ENCODE measurements around the gene AIF1L. TPM values are rescaled to one million over a fixed set of nuclear protein-coding genes. Genes with fewer than 3 reads are reported as not detected.

The AIF1L gene
- total and polyA plus RNA-seq, 4 donors: 5.5 to 38.1 (median 27.6) TPM

DNA sequence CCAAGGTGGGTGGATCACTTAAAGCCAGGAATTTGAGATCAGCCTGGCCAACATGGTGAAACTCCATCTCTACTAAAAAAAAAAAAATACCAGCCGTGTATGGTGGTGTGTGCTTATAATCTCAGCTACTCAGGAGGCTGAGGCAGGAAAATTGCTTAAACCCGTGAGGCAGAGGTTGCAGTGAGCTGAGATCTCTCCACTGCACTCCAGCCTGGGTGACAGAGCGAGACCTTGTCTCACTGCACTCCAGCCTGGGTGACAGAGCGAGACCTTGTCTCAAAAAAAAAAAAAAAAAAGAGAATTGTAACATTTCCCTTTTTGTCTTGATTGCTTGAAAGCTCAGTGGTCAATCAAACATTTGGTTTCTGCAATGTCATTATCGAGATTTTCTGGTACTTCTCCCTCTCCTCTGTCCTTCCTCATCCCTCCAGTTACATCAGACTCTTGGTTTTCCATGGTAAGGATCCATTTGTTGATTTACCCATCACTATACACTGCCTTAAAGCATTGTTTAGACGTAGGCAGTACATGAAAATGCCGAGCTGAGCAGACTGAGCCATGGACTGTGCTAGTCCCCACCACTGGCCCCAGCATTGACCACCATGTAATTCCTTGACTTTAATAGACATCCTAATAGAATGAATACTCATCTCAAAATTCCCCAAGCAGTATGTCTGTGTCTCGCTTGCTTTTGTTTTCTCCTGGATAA is 11.5 kb upstream of the AIF1L start:
- Histone ChIP-seq H3K27ac (ENCODE audit: low read depth in 1 of 2, low read length in 2 of 2) (no peak overlapping the region), H3K4me3 (ENCODE audit: low read length in 2 of 2) (no peak overlapping the region), H3K9me3 (ENCODE audit: control insufficient read depth, low read length) (no peaks in the 10 kb centered on the region), H3K36me3 (ENCODE audit: control insufficient read depth in 1 of 2, insufficient read depth in 2 of 2, low read length in 1 of 2) (no peaks in the 10 kb centered on the region), H3K4me1 (ENCODE audit: control insufficient read depth in 1 of 2, insufficient read depth in 2 of 2, low read length in 2 of 2) (no peaks in the 10 kb centered on the region), H3K27me3 (ENCODE audit: control insufficient read depth in 1 of 2, insufficient read depth in 2 of 2, low read length in 1 of 2) (no peaks in the 10 kb centered on the region)
- ATAC-seq (ENCODE audit: low FRiP score) (no peak), DNase-seq (no peak)
- intact Hi-C loops (cut with DNase I): no loop called here
- WGBS, 2 donors: 76 to 81% methylated on average over 8 of the region's 8 CpGs

- H3K36me3 ChIP-seq (ENCODE audit: control insufficient read depth in 1 of 2, insufficient read depth in 2 of 2, low read length in 1 of 2): no peaks in the 10 kb centered on the region
- no peak overlapping the region for H3K4me3 ChIP-seq (ENCODE audit: low read length in 2 of 2)
- DNase-seq (no peak), ATAC-seq (ENCODE audit: low FRiP score) (no peak)
- intact Hi-C loops (cut with DNase I): no loop called here
- WGBS, 2 donors: 78 to 87% methylated on average over 23 of the region's 23 CpGs
- no peaks in the 10 kb centered on the region for H3K27me3 ChIP-seq (ENCODE audit: control insufficient read depth in 1 of 2, insufficient read depth in 2 of 2, low read length in 1 of 2)
- no peaks in the 10 kb centered on the region for H3K9me3 ChIP-seq (ENCODE audit: control insufficient read depth, low read length)
- no peak overlapping the region for H3K27ac ChIP-seq (ENCODE audit: low read depth in 1 of 2, low read length in 2 of 2)
- H3K4me1 ChIP-seq (ENCODE audit: control insufficient read depth in 1 of 2, insufficient read depth in 2 of 2, low read length in 2 of 2): no peaks in the 10 kb centered on the region
Measured at GRCh38 chr9:131085370-131086122, 10.8 kb upstream of the AIF1L start.

GRCh38 chr9:131087354-131087893 is 8.9 kb upstream of the AIF1L start:
- DNase-seq (no peak), ATAC-seq (ENCODE audit: low FRiP score) (no peak)
- Histone ChIP-seq H3K4me3 (ENCODE audit: low read length in 2 of 2) (no peak overlapping the region), H3K27ac (ENCODE audit: low read depth in 1 of 2, low read length in 2 of 2) (no peak overlapping the region), H3K9me3 (ENCODE audit: control insufficient read depth, low read length) (no peaks in the 10 kb centered on the region), H3K27me3 (ENCODE audit: control insufficient read depth in 1 of 2, insufficient read depth in 2 of 2, low read length in 1 of 2) (no peaks in the 10 kb centered on the region), H3K4me1 (ENCODE audit: control insufficient read depth in 1 of 2, insufficient read depth in 2 of 2, low read length in 2 of 2) (no peaks in the 10 kb centered on the region), H3K36me3 (ENCODE audit: control insufficient read depth in 1 of 2, insufficient read depth in 2 of 2, low read length in 1 of 2) (no peaks in the 10 kb centered on the region)
- 87 to 89% methylated on average over 19 of the region's 19 CpGs for WGBS, 2 donors
- intact Hi-C loops (cut with DNase I): no loop called here

DNA sequence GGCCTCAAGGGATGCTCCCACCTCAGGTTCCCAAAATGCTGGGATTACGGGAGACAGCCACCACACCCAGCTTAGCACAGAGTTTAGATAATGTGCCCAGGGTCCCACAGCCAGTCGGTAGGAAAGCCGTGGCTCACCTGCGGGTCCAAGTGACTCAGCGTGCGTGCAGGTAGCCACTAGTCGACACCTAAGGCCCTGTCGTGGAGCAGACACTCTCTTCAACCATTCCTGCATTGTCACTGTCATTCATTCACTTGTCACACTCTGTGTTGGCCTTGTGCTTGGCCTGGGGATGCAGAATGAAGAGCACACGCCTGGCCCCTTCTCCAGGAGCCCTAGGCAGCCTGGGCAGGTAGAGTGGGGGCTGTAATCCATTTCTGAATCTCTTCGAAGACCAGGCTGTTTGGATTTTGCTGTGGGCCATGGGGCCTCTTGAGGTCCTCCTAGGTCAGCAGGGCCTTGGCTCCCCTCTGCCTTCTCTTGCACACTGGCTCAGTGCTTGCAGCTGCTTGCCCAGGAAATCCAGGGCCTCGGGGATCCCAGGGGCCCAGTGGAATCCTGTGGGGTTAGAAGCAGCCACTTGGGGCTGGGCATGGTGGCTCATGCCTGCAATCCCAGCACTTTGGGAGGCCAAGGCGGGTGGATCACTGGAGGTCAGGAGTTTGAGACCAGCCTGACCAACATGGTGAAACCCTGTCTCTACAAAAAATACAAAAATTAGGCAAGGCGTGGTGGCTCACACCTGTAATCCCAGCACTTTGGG is 6.1 kb upstream of the AIF1L start:
- Histone ChIP-seq H3K27me3 (ENCODE audit: control insufficient read depth in 1 of 2, insufficient read depth in 2 of 2, low read length in 1 of 2) (no peaks in the 10 kb centered on the region), H3K27ac (ENCODE audit: low read depth in 1 of 2, low read length in 2 of 2) (no peak overlapping the region), H3K4me3 (ENCODE audit: low read length in 2 of 2) (no peak overlapping the region), H3K9me3 (ENCODE audit: control insufficient read depth, low read length) (no peaks in the 10 kb centered on the region), H3K36me3 (ENCODE audit: control insufficient read depth in 1 of 2, insufficient read depth in 2 of 2, low read length in 1 of 2) (no peaks in the 10 kb centered on the region), H3K4me1 (ENCODE audit: control insufficient read depth in 1 of 2, insufficient read depth in 2 of 2, low read length in 2 of 2) (no peaks in the 10 kb centered on the region)
- no peak for DNase-seq
- 90 to 91% methylated on average over 13 of the region's 13 CpGs for WGBS, 2 donors
- ATAC-seq (ENCODE audit: low FRiP score): no peak
- intact Hi-C loops (cut with DNase I): no loop called here

DNA sequence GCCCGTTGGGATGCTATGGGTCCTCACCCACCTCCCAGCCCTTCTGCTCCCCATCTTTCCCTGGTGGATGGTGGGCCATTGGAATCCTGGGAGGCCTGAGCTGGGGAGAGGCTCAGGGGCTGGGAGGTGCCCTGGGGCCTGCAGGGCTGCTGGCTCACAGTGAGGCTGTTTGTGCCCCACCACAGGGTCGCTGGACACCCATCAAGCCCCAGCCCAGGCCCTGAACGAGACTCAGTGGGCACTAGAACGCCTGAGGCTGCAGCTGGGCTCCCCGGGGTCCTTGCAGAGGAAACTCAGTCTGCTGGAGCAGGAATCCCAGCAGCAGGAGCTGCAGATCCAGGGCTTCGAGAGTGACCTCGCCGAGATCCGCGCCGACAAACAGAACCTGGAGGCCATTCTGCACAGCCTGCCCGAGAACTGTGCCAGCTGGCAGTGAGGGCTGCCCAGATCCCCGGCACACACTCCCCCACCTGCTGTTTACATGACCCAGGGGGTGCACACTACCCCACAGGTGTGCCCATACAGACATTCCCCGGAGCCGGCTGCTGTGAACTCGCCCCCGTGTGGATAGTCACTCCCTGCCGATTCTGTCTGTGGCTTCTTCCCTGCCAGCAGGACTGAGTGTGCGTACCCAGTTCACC is 4.9 kb upstream of the AIF1L start:
- intact Hi-C loops (cut with DNase I): no loop called here
- no peak overlapping the region for H3K27ac ChIP-seq (ENCODE audit: low read depth in 1 of 2, low read length in 2 of 2)
- no peak overlapping the region for H3K4me3 ChIP-seq (ENCODE audit: low read length in 2 of 2)
- no peaks in the 10 kb centered on the region for H3K36me3 ChIP-seq (ENCODE audit: control insufficient read depth in 1 of 2, insufficient read depth in 2 of 2, low read length in 1 of 2)
- no peaks in the 10 kb centered on the region for H3K27me3 ChIP-seq (ENCODE audit: control insufficient read depth in 1 of 2, insufficient read depth in 2 of 2, low read length in 1 of 2)
- no peaks in the 10 kb centered on the region for H3K4me1 ChIP-seq (ENCODE audit: control insufficient read depth in 1 of 2, insufficient read depth in 2 of 2, low read length in 2 of 2)
- ATAC-seq (ENCODE audit: low FRiP score): no peak
- H3K9me3 ChIP-seq (ENCODE audit: control insufficient read depth, low read length): no peaks in the 10 kb centered on the region
- WGBS, 2 donors: 90 to 91% methylated on average over 19 of the region's 19 CpGs
- DNase-seq: no peak

DNA sequence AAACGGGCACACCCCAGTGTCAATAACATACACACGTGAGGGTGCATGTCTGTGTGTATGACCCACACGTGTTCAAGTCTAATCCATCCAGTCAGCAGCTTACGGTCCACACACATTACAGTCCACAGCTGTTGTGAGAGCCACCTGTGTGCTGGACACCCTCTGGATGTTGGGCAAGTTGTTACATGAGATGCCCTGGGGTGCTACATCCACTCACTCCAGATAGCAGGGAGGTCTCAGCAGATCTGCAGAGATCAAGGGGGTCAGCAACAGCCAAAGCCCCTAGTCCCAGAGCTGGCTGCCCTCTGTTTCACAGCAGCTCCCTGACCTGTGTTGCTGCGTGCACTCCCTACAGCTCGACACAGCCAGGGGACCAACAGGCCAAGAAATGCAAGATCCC is 4.3 kb upstream of the AIF1L start:
- H3K9me3 ChIP-seq (ENCODE audit: control insufficient read depth, low read length): no peaks in the 10 kb centered on the region
- no peaks in the 10 kb centered on the region for H3K4me1 ChIP-seq (ENCODE audit: control insufficient read depth in 1 of 2, insufficient read depth in 2 of 2, low read length in 2 of 2)
- no peak for DNase-seq
- no peak overlapping the region for H3K4me3 ChIP-seq (ENCODE audit: low read length in 2 of 2)
- WGBS, 2 donors: 85 to 91% methylated on average over 6 of the region's 6 CpGs
- ATAC-seq (ENCODE audit: low FRiP score): no peak
- no peaks in the 10 kb centered on the region for H3K36me3 ChIP-seq (ENCODE audit: control insufficient read depth in 1 of 2, insufficient read depth in 2 of 2, low read length in 1 of 2)
- intact Hi-C loops (cut with DNase I): no loop called here
- no peaks in the 10 kb centered on the region for H3K27me3 ChIP-seq (ENCODE audit: control insufficient read depth in 1 of 2, insufficient read depth in 2 of 2, low read length in 1 of 2)
- H3K27ac ChIP-seq (ENCODE audit: low read depth in 1 of 2, low read length in 2 of 2): no peak overlapping the region

DNA sequence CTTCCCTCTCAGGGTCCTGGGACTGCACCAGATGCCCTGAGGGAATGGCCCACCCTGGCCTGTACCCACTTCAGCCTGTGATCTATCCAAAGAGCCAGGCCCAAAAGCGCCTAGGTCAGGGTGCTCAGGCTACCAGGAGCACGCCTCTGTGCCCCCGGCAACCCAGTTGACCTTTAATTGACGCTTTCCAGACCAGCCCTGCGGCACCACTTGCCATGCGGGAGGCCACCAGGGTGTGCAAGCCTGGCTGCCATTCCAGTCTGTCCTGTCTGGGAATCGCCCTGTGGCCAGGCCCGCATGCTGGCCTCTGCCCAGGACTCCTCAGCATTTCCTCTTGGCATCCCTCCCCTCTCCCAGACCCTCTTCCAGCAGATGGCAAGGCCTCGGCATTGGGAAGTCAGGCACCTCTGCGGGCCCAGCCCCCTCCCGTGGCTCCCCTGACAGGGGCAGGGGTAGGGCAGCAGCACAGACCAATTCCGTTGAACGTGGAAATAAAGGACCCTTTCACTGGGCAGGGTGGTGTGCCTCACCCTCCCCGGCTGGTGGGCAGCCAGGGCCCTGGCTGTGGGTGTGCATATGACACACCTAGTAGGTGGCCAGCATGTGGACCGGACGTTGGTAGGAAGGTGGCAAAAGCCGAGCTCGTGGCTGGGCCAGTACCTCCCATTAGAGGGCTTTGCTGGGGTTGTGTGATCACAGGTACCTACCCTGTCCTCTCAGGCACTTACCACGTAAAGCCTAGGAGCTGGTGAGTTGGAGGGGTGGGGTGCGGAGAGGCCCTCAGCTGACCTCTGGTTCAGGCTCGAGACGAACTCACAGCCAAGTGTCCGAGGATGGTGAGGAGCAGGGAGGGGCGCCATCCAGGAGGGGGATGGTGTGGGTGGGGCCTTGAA is 3.5 kb upstream of the AIF1L start:
- Histone ChIP-seq H3K27ac (ENCODE audit: low read depth in 1 of 2, low read length in 2 of 2) (no peak overlapping the region), H3K4me3 (ENCODE audit: low read length in 2 of 2) (no peak overlapping the region), H3K4me1 (ENCODE audit: control insufficient read depth in 1 of 2, insufficient read depth in 2 of 2, low read length in 2 of 2) (no peaks in the 10 kb centered on the region), H3K27me3 (ENCODE audit: control insufficient read depth in 1 of 2, insufficient read depth in 2 of 2, low read length in 1 of 2) (no peaks in the 10 kb centered on the region), H3K36me3 (ENCODE audit: control insufficient read depth in 1 of 2, insufficient read depth in 2 of 2, low read length in 1 of 2) (no peaks in the 10 kb centered on the region), H3K9me3 (ENCODE audit: control insufficient read depth, low read length) (no peaks in the 10 kb centered on the region)
- DNase-seq: no peak
- ATAC-seq (ENCODE audit: low FRiP score): no peak
- whole genome bisulfite sequencing, 2 donors: 83 to 86% methylated on average over 24 of the region's 24 CpGs
- intact Hi-C loops (cut with DNase I): no loop called here

DNA sequence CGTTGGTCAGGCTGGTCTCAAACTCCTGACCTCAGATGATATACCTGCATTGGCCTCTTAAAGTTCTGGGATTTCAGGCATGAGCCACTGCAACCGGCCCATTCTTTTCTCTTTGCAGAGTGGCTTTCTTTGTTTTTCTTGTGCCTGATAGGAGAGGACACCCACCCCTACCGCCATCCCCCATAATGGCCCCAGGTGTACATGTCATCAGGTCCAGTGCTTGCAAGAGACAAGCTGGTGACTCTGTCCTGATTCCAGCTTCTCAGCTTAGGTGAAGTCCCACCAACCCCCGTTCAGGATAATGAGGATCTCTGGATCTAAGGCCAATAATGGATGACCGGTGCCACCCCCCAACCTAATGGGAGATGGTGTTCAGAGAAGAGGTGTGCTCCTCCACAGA is 2.3 kb upstream of the AIF1L start:
- intact Hi-C loops (cut with DNase I): no loop called here
- Histone ChIP-seq H3K27ac (ENCODE audit: low read depth in 1 of 2, low read length in 2 of 2) (no peak overlapping the region), H3K36me3 (ENCODE audit: control insufficient read depth in 1 of 2, insufficient read depth in 2 of 2, low read length in 1 of 2) (no peaks in the 10 kb centered on the region), H3K4me1 (ENCODE audit: control insufficient read depth in 1 of 2, insufficient read depth in 2 of 2, low read length in 2 of 2) (no peaks in the 10 kb centered on the region), H3K9me3 (ENCODE audit: control insufficient read depth, low read length) (no peaks in the 10 kb centered on the region), H3K4me3 (ENCODE audit: low read length in 2 of 2) (no peak overlapping the region), H3K27me3 (ENCODE audit: control insufficient read depth in 1 of 2, insufficient read depth in 2 of 2, low read length in 1 of 2) (no peaks in the 10 kb centered on the region)
- ATAC-seq (ENCODE audit: low FRiP score) (no peak), DNase-seq (no peak)
- WGBS, 2 donors: 88 to 90% methylated on average over 5 of the region's 5 CpGs
